ENCODE data around the gene SH3GL1. TPM values are rescaled to one million over a fixed set of nuclear protein-coding genes. Genes with fewer than 3 reads are reported as not detected.

Gene SH3GL1
- total and polyA plus RNA-seq, 2 of the 4 experiments (the other 2 are of a cell fraction) = 28.1 to 138 TPM

DNA sequence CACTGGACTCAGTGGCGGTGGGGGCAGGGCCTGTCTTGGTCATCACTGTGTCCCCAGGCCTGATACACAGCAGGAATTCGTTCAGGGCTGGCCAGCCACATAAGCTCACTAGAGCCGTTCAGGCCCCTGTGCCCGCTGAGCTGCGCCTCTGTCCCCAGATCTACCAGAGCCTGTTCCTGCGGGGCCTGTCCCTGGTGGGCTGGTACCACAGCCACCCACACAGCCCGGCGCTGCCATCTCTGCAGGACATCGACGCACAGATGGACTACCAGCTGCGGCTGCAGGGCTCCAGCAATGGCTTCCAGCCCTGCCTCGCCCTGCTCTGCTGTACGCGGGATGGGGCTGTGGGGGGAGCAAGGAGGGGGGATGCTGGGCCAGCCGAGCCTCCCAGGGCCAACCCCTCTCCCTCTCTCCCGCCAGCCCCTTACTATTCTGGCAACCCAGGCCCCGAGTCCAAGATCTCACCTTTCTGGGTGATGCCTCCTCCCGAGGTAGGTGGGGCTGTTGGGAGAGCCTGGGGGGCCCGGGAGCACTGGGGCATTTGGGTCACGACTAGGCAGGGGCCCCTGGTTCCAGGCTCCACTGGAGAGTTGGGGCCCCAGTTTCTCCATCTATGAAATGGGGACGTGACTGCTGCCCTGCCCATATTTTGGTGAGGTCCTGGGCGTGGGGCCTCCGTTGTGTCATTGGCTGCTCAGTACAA lies 43.1 kb downstream of the SH3GL1 start:
- peaks cover 10% of the 10 kb centered on the region; the same call in 1 of the 2 replicates for H3K4me1 ChIP-seq (ENCODE audit: control insufficient read depth, insufficient read depth, low read length)
- no peak overlapping the region for H3K56ac ChIP-seq (ENCODE audit: extremely low read depth, insufficient read depth, low read length)
- no peak overlapping the region for H4K5ac ChIP-seq (ENCODE audit: low read depth, low read length)
- H2AFZ ChIP-seq (replicated peaks; ENCODE audit: low read length, poor library complexity) = no peak overlapping the region
- H3K9me1 ChIP-seq (ENCODE audit: insufficient read depth, low read length) = no peaks in the 10 kb centered on the region
- H3K27me3 ChIP-seq (ENCODE audit: control insufficient read depth, insufficient read depth, low read length) = no peaks in the 10 kb centered on the region
- no peak overlapping the region for H3K4ac ChIP-seq (ENCODE audit: low read depth, low read length)
- H3K4me2 ChIP-seq (ENCODE audit: low read depth, low read length) = no peak overlapping the region
- no peak overlapping the region for H2BK15ac ChIP-seq (ENCODE audit: low read depth, low read length)
- H3K4me3 ChIP-seq (ENCODE audit: insufficient read depth, low read depth, low read length) = no peak overlapping the region
- H3K9ac ChIP-seq (ENCODE audit: low read depth, low read length) = no peak overlapping the region
- H2AK5ac ChIP-seq (ENCODE audit: low read depth, low read length) = no peak overlapping the region
- no peaks in the 10 kb centered on the region for H3K9me3 ChIP-seq (ENCODE audit: control insufficient read depth, insufficient read depth, low read length)
- H4K91ac ChIP-seq (ENCODE audit: insufficient read depth, low read depth, low read length) = no peak overlapping the region
- H3K36me3 ChIP-seq (ENCODE audit: control insufficient read depth, insufficient read depth, low read length) = peaks cover 31% of the 10 kb centered on the region
- no TSS peak for BruUV-seq (replicated peaks)
- no peak overlapping the region for H2BK20ac ChIP-seq (ENCODE audit: low read depth, low read length)
- no peak overlapping the region for H3K23ac ChIP-seq (ENCODE audit: low read depth, low read length)
- no peak overlapping the region for H3K18ac ChIP-seq (ENCODE audit: low read depth, low read length)
- H2BK120ac ChIP-seq (ENCODE audit: low read depth, low read length) = no peak overlapping the region
- H4K20me1 ChIP-seq (ENCODE audit: insufficient read depth, low read length) = peaks cover 11% of the 10 kb centered on the region
- dilution Hi-C loops (cut with HindIII; ENCODE audit: low sequenced_read_pairs, unreplicated experiment) = no loop called here
- no peak overlapping the region for H2BK5ac ChIP-seq (ENCODE audit: low read depth, low read length, poor library complexity, severe bottlenecking)
- CTCF ChIA-PET = no interaction called here
- in situ Hi-C loops (cut with MboI; ENCODE audit: low sequenced_read_pairs) = no loop called here
- H4K8ac ChIP-seq (ENCODE audit: low read depth in 2 of 2, low read length in 2 of 2) = no peak overlapping the region
- WGBS, 2 experiments (ENCODE audit: extremely low coverage in 2 of 2, insufficient read length in 1 of 2) = 96% methylated on average over 8 of the region's 23 CpGs; no CpG with 5 or more reads in 1 of the 2 experiments
- POLR2A ChIA-PET (ENCODE audit: unreplicated experiment) = no interaction called here
- intact Hi-C loops (cut with micrococcal nuclease) = no loop called here
- no peak for TF ChIP-seq CEBPB (IDR thresholded peaks at IDR 0.05; ENCODE audit: low read depth, low read length)
- TF ChIP-seq POLR2A (IDR thresholded peaks at IDR 0.05; ENCODE audit: low read depth, low read length) = no peak
- no peak for TF ChIP-seq RFX5 (IDR thresholded peaks at IDR 0.05; ENCODE audit: low read depth, low read length)
- no peak for TF ChIP-seq RCOR1 (IDR thresholded peaks at IDR 0.05; ENCODE audit: insufficient replicate concordance, low read length)
- TF ChIP-seq MXI1 (IDR thresholded peaks at IDR 0.05; ENCODE audit: borderline replicate concordance, low read depth, low read length) = no peak
- no peak for TF ChIP-seq CHD1 (IDR thresholded peaks at IDR 0.05; ENCODE audit: low read depth, low read length)
- no peak for TF ChIP-seq USF2 (IDR thresholded peaks at IDR 0.05; ENCODE audit: low read depth, low read length)
- TF ChIP-seq ELK1 (IDR thresholded peaks at IDR 0.05; ENCODE audit: borderline replicate concordance, low read depth, low read length) = no peak
- no peak for TF ChIP-seq MAFK (IDR thresholded peaks at IDR 0.05; ENCODE audit: low read depth, low read length)
- TF ChIP-seq MAZ (IDR thresholded peaks at IDR 0.05; ENCODE audit: borderline replicate concordance, low read depth, low read length) = no peak
- TF ChIP-seq, protein P1, sequence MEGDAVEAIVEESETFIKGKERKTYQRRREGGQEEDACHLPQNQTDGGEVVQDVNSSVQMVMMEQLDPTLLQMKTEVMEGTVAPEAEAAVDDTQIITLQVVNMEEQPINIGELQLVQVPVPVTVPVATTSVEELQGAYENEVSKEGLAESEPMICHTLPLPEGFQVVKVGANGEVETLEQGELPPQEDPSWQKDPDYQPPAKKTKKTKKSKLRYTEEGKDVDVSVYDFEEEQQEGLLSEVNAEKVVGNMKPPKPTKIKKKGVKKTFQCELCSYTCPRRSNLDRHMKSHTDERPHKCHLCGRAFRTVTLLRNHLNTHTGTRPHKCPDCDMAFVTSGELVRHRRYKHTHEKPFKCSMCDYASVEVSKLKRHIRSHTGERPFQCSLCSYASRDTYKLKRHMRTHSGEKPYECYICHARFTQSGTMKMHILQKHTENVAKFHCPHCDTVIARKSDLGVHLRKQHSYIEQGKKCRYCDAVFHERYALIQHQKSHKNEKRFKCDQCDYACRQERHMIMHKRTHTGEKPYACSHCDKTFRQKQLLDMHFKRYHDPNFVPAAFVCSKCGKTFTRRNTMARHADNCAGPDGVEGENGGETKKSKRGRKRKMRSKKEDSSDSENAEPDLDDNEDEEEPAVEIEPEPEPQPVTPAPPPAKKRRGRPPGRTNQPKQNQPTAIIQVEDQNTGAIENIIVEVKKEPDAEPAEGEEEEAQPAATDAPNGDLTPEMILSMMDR (conservative IDR thresholded peaks at IDR 0.05; ENCODE audit: low read depth, low read length) = no peak
- TF ChIP-seq NFE2L2 (IDR thresholded peaks at IDR 0.05; ENCODE audit: low read depth, low read length) = no peak
- no peak for TF ChIP-seq SMC3 (IDR thresholded peaks at IDR 0.05; ENCODE audit: low read depth, low read length)
- TF ChIP-seq BHLHE40 (IDR thresholded peaks at IDR 0.05; ENCODE audit: low read depth, low read length) = no peak
- TF ChIP-seq RAD21 (IDR thresholded peaks at IDR 0.05; ENCODE audit: low read length) = no peak
- no peak for TF ChIP-seq FOS (IDR thresholded peaks at IDR 0.05; ENCODE audit: low read depth, low read length)
- no peak for DNase-seq
- H3K27ac ChIP-seq (ENCODE audit: insufficient read depth, low read length) = no peak overlapping the region
- H2AK9ac ChIP-seq (replicated peaks; ENCODE audit: low read depth, low read length, poor library complexity) = peak overlapping the region; percentile 61
- H3K79me1 ChIP-seq (ENCODE audit: low read depth in 1 of 2, low read length in 2 of 2) = peaks cover 0 to 9% of the 10 kb centered on the region in 2 experiments; a peak in 3 of 4 replicates
- no peak overlapping the region for H3K14ac ChIP-seq (replicated peaks; ENCODE audit: low read depth, low read length)
- ATAC-seq (ENCODE audit: low read depth) = no peak

Measured in IMR-90 (cell line).